Activated CD4-positive, alpha-beta T cell treated with anti-CD3 and anti-CD28 coated beads for 4 hours (primary cell): ENCODE results near the gene CTAG2.
"Not testable (repeated sequence)": the region's sequence is repeated elsewhere in the genome, so short reads cannot be mapped to it uniquely, and the experiment has no call there.

Experiments used
- DNase-seq, 2 donors: peaks; one replicate each; pipeline ENCODE4 v3.0.0-alpha.2; 2020

Gene CTAG2

DNA sequence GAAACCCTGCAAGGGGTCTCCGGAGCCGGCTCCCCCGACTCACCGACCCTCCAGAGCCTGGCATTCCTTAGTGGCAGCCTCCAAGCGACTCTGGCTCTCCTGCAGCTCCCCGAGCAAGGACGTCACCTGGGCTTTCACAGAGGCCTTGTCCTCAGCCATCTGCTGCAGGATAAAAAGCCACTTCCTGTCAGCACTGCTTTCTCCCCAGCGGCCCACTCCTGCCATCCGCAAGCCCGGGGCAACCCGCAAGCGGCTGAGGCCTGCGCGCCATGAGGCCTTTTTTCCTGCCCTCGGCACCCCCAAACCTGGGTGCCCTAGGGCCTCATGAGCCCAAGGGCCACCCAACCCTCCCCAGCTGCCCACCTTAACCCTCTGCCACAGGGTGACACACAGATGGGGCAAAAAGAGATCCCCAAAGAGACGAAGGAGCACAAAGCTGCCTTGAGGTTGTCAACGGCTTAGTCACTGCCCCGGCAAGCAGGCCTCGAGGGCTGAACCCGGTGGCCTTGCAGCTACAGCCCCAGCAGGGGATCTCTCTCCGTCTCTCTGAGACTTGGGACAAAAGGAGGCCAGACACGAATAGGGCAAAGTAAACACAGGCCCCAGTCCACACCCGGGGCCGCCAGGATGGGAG is 7.5 kb downstream of the CTAG2 start:
- not testable (repeated sequence) for DNase-seq

DNA sequence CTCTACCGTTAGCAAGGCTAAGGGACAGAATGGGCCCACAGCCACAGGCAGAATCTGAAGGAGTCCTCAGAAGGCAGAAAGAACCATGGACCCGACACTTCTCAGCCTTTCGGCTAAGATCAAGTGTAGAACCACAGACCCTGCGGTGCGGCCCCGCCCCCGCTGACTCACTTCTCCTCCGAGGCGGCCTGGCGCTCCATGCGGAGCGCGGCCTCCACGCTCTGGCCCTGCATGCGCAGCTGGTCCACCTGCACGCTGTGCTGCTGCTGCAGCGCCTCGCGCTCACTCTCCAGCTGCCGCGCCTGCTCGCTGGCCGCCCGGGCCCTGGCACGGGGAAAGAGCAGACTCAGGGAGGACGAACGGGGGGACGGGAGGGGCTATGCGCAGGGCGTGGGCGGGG is 9.7 kb downstream of the CTAG2 start:
- DNase-seq = not testable (repeated sequence)

DNA sequence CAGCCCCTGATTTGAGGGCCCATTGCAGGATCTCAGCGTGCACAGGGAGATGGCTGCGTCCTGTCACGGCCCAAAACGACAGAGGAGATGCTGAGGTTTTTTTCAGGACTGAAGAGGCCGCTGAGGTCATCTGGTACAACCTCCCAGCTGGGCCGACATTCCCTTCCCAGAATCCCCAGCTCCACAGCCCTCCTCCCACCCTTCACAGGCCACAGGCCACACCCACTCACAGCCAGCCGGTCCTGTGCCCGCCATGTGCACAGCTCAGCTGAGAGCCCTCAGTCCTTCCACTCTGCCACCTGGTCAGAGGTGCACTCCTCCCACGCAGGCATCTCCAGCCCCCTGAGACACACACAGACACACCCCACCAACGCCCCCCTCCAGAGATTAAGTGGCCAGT is 11.6 kb downstream of the CTAG2 start:
- not testable (repeated sequence) for DNase-seq

DNA sequence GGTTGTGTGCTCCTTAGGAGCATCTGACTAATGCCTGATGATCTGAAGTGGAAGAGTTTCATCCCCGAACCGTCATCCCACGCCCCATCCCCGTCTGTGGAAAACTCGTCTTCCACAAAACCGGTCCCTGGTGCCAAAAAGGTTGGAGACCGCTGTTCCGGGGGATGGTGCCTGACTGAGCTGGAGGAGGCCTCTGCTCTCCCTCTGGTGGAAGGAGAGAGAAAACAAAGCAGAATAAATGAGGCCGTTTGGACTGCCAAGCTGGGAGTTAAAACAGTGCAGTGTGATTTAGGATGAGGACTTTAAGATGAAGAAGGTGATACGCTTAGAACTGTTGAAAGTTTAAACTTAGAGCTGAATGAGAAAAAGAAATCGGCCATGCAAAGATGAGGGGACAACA is 19.7 kb downstream of the CTAG2 start:
- DNase-seq = not testable (repeated sequence)

GRCh38 chrX:154630949-154631348 is 22.4 kb downstream of the CTAG2 start:
- not testable (repeated sequence) for DNase-seq

- DNase-seq = not testable (repeated sequence)
These were observed 24.4 kb downstream of the CTAG2 start for GRCh38 chrX:154628960-154629359.

DNA sequence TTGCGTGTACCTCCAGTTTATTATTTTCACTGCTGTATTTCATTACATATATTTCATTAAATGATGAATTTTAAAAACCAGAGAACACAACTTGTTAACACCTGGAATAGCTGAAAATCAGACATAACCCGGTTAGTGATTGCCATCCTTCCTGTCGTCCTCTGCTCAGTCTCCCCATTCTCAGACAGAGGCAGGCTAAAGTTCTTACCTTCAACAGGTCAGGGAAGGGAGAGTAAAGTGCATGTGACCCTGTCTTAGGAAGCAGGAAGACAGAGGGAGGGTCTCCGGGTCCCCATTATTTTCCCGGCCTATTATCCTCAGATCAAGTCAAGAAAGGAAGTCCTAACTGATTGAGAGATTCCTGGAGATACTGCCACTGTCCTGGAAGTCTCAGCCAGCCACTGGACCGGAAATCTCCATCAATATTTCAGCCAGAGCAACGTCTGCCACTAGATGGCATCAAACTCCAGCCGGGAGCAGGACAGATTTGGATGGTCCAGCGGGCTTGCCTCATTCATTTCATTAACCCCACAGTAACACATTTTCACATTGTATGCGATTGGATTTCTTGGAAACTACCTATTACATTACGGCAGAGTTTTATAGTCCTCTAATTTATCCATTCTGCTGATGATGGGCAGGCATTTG is 32.5 kb downstream of the CTAG2 start:
- DNase-seq = not testable (repeated sequence)

DNA sequence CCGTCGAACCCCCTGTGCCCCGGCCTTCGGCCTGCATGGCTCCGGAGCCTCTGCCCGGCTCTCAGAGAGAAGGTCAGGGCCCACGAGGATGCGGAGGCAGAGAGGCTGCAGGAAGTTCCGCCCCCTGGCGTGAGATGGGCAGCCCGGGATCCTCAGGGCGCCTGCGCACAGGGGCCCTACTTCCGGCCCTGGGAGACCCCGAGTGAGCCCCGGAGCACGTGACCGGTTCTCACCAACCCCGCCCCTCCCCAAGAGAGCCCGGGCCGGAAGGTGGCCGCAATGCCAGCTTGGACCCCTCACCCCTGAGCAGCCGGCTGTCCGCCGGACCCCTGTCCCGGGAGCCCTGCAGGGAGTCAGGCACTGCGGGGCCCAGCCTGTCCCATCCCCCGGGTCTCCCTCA is 34.2 kb downstream of the CTAG2 start, which contains the start of gene CTAG1B:
CTAG1B (minus strand) TSS at position 101 of the 400 bp plus-strand sequence; CDS start at position 37, 64 bp downstream.
- DNase-seq = not testable (repeated sequence)

DNA sequence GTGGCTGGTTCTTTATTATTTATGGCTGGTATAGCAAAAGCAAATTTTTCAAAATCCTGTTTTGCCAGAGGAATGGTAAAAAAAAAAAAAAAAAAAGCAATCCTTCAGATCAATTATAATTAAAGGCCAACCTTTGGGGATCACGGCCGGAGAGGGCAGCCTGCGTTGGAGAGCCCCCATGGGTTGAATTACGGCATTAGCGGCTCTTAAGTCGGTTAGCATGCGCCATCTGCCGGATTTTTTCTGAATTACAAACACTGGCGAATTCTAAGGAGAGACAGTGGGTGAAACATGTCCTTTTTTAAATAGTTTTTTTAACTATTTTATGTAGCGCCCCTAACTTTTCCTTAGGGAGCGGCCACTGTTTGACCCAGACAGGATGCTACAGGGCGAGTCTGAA is 39.8 kb downstream of the CTAG2 start:
- DNase-seq = not testable (repeated sequence)

DNA sequence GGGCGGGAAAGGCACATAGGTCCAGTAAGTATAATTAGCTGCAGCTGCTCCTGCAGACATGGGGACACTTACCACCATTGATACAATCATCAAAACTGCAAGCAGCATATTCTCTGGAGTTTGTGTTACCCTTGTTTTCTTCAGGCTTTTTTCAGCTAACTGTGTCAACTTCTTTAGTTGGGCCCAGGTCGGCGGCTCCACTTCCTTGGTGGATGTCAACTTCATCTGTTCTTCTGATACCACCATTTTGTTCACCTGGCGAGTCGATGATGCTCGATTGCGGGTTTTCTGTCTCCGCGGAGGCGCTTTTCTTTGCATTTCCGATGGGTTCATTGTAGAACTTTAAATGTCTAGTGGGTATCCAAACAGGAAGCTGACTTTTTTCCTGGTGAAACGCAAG is 42.2 kb downstream of the CTAG2 start:
- DNase-seq = not testable (repeated sequence)

DNA sequence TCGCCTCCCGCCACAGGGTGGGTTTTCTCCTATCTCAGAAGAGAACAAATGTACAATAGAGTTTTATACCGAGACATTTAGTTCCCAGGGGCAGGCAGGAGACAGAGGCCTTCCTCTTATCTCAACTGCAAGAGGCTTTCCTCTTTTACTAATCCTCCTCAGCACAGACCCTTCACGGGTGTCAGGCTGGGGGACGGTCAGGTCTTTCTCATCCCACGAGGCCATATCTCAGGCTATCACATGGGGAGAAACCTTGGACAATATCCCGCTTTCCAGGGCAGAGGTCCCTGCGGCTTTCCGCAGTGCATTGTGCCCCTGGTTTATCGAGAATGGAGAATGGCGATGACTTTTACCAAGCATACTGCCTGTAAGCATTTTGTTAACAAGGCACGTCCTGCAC is 44.6 kb downstream of the CTAG2 start:
- DNase-seq = not testable (repeated sequence)

GRCh38 chrX:154607976-154608375 is 45.4 kb downstream of the CTAG2 start:
- DNase-seq = not testable (repeated sequence)

GRCh38 chrX:154607370-154607769 is 46.0 kb downstream of the CTAG2 start:
- DNase-seq = no peak

DNA sequence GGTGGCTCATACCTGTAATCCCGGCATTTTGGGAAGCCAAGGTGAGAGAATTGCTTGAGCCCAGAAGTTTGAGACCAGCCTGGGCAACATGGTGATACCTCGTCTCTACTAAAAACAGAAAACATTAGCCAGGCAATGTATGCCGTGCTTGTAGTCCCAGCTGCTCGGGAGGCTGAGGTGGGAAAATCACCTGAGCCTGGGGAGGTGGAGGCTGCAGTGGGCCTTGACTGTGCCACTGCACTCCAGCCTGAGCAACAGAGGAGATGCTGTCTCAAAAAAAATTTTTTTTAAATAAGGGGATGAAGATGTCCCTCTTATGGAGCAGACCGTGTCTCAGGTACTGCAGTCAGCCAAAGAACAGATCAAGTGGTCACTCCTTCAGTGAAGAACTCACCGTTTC is 47.8 kb downstream of the CTAG2 start:
- DNase-seq = no peak

- DNase-seq = no peak
These were observed 49.6 kb downstream of the CTAG2 start for GRCh38 chrX:154603438-154604430.

DNA sequence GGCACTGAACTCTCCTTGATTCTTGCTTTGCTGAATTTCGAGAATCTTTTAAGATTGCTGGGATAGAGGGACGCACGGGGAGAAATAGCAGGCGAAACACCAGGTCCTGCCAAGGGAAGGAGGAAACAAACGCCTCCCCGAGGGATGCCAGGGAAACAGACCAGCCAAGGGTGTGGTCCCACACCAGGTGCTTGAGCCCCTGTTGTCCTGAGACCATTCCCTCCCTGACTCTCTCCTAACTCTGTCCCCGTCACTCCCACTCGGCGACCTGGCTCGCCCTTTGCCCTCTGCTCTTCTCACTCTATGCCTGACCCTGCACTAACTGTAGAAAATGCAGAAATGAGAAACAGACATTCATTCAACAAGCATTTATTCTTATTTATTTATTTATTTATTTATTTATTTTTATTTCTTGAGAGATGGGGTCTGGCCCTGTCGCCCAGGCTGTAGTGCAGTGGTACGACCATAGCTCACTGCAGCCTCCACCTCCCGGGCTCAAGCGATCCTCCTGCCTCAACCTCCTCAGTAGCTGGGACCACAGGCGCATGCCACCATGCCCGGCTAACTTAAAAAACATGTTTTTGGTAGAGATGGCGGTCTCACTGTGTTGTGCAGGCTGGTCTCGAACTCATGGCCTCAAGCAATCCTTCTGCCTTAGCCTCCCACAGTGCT is 50.5 kb downstream of the CTAG2 start:
- no peak for DNase-seq

DNA sequence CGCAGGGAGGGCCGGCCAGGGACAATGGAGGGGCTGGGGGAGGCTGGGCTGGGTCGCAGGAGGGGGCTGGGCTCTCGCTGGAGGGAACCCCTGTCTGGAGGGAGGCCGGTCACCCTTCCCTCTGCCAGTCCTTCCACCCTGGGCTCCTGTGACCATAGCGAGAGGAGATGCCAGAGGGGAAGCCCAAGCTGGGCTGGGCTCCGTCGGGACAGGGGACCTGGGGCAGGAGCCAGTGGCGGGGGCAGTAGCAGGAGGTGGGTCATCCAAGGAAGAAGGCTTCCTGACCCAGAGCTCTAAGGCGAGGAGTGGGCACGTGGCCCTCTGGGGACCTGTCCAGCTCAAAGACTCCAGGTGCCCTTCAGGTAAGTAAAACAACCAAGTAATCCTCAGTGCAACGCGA is 51.2 kb downstream of the CTAG2 start:
- no peak for DNase-seq
